Left ventricle myocardium superior (tissue), 1 donor: ENCODE results near the gene ADPRH. TPM values are rescaled to one million over a fixed set of nuclear protein-coding genes. Genes with fewer than 3 reads are reported as not detected.
"Not testable (repeated sequence)": the region's sequence is repeated elsewhere in the genome, so short reads cannot be mapped to it uniquely, and the experiment has no call there.

ENCODE experiments used
- ATAC-seq: fragments of 200-7000 bp; cut with Tn5 transposase; one replicate; pipeline ENCODE4 v1.9.1; 2020; ENCODE audit warnings: mild to moderate bottlenecking, moderate library complexity
- DNase-seq: peaks from one replicate; pipeline ENCODE4 v3.0.0-alpha.2; 2020
- intact Hi-C: fragments of 100-400 bp; cut with micrococcal nuclease; formaldehyde crosslinking; loops from one replicate; pipeline ENCODE4 v1.11.0; 2022
- total RNA-seq: library from RNA; stranded (reverse); fragmentation: NEBNext Ultra II Directional; extraction: Animal tissue kit (Norgen Biotek cat#: 25700); gene quantifications from one replicate; pipeline ENCODE4 v1.2.1, GENCODE V29; 2021
- donor health status: DM: no; HTN: yes; CAD: no; lungs with severe emphysema.

The ADPRH gene
- total RNA-seq, 1 donor from 2014 or later: 10.3 TPM

GRCh38 chr3:119557877-119558269 lies 21.4 kb upstream of the ADPRH start:
- no peak for DNase-seq
- intact Hi-C loops: no loop called here
- no peak for ATAC-seq

- intact Hi-C loops: no loop called here
- no peak for DNase-seq
- no peak for ATAC-seq
These were observed 20.5 kb upstream of the ADPRH start for GRCh38 chr3:119558626-119559317.

DNA sequence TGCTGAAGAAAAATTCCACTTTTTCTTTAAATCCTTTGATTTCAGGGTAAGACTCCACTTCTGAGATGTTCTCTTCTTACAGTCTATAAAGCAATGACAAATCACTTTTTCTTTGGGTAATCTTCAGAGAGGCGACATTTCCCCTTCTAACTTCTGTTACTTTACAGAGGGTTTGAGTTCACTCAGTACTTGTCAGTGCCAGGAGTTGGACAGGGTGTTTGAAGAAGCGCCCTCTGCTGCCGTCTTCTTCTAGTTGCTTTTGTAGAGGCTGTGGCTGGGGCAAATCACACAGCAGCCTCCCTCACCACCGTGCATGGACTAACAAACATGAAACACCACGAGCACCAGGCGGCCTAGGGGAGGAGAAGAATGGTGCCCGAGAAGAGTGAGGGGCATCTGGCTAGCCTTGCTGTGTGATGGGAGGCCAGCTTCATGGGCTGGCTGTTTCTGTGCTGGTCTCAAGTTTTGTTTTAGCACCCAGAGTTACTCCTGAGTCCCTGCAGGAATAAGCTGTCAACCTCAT lies 19.8 kb upstream of the ADPRH start, which contains the start of gene CD80:
CD80 (minus strand) TSS at position 174 of the 523 bp plus-strand sequence. CDS start 1,886 bp downstream, outside the sequence.
- DNase-seq (peak; percentile 59), ATAC-seq (peak; percentile 81)
- intact Hi-C loops: no loop called here

- intact Hi-C loops: no loop called here
- DNase-seq (no peak), ATAC-seq (no peak)
These were observed 19.1 kb upstream of the ADPRH start for GRCh38 chr3:119560160-119560559.

DNA sequence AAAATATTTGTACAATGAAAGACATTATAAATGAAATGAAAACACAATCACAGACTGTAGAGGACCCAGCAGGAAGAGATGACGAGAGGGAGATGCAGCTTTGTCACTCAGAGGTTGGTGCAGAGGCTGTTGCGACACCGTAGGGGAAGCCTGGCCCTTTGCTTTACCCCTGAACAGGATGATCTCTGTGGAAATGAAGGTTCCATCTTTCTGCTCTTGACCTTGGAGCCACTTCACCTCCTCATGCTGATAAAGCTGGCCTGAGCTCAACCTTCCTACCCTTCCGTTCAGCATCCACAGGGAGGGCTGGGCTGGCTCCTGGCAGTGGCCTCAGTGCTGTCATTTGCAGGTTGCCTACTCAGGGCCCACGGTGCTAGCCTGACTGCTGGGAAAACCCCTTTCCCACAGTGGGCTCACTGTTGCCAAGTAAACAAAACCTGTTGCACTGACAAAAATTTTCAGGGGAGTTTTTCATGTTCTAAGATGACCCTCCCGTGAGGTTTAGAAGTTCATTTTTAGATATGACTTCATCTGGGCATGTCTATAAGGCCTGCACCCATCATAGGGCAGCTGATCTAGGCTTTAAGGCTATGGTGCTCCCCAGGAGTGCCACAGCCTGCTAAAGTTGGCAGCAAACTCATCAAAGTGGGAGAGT lies 16.9 kb upstream of the ADPRH start:
- ATAC-seq: peak; percentile 77
- intact Hi-C loops: no loop called here
- no peak for DNase-seq

GRCh38 chr3:119563334-119563733 lies 16.0 kb upstream of the ADPRH start:
- ATAC-seq, intact Hi-C loops, DNase-seq: not testable (repeated sequence)

DNA sequence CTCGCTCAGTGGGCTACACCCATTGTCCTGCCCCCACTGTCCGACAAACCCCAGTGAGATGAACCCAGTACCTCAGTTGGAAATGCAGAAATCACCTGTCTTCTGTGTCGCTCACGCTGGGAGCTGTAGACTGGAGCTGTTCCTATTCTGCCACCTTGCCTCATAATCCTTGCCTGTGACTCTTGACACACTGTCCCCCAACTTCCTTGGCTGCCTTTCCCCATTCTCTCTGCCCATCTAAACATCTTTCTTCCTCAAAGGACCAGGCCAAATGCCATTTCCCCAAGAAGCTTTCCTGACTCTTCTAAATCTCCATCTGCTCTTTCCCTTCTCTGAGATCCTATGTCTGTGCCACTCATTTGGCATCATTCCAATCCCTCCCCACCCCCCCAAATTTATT lies 10.1 kb upstream of the ADPRH start:
- intact Hi-C loops: no loop called here
- no peak for ATAC-seq

DNA sequence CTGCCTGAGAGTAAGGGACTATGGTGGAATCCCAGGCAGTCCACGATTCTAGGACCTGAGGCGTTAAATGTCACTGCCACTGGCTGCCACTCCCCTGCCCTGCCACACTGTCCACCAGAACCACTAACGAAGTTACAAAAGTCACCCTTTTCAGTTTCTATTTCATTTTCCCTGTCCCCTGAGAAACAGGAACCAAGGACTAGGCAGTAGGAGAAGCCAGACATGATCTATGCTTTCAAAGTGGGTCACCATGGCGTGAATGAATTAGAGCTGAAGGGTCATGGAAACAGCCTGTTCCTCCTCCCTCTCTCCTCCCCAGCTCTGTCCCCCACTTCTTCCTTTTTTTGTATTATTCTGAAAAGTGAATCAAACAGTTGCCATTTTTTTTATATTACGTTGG lies 9.1 kb upstream of the ADPRH start:
- intact Hi-C loops: no loop called here
- DNase-seq (no peak), ATAC-seq (peak; percentile 54)

More for the DNA sequence above, 10.1 kb upstream of the ADPRH start:
- no peak for DNase-seq

DNA sequence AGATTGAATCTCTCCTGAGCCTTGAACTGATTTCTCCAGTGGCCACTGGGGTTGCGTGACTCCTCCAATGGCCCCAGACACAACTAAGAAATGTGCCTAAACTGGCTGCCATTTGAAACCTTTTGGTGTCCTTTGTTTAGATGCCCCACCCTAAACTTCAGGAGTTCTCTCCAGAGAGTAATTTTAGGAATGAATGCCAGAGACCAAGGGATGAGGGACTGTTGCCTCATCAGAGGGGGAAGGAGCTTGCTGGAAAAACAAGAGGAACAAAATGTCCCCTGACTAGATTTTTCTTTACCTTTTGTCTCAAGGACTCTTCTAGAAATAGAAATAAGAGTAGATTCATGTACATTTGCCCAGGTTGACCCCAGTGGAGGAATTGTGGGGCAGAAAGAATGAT lies 8.1 kb upstream of the ADPRH start:
- intact Hi-C loops: no loop called here
- ATAC-seq (no peak), DNase-seq (no peak)

- ATAC-seq: peak; percentile 48
- no peak for DNase-seq
- intact Hi-C loops: no loop called here
These were observed 7.6 kb upstream of the ADPRH start for GRCh38 chr3:119571688-119572087.

DNA sequence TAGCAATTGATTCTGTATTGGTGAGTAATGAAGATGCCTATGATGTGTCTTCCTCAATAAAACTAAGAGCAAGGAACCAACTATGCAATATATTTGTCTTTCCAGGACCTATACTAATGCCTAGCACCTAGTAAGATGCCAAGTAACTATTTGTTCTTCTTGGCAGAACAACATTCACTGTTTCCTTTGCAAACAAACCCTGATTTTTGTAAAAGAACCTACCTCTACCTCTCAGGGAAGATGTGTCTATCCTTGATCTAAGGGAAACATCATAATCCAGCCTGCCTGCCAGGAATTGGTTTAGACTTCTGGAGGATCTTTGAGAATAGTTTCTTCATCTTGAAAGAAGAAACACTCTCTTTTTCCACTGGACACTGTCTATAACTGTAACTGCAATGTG lies 3.8 kb upstream of the ADPRH start:
- no peak for ATAC-seq
- no peak for DNase-seq
- intact Hi-C loops: no loop called here

GRCh38 chr3:119580067-119580760 lies 922 bp downstream of the ADPRH start:
- ATAC-seq (peak; percentile 71), DNase-seq (peak; percentile 56)
- intact Hi-C loops: no loop called here

GRCh38 chr3:119582178-119582577 lies 2.9 kb downstream of the ADPRH start:
- DNase-seq (no peak), ATAC-seq (no peak)
- intact Hi-C loops: no loop called here

DNA sequence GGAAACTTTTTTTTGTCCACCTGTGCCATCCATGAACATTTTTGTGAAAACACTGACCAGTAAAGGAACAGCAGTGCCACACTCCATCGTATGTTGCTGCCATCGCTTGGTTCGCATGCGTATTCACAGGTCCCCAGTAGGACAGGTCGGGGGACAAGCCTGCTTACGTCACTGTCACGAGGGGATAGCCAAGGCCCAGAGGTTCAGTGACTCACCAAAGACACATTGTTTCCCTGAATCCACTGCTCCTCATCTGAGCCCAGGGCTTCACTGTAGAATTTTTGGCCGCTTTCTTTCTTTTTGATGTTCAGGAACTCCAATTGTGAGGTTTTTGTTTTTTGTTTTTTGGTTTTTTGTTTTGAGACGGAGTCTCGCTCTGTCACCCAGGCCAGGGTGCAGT lies 5.9 kb downstream of the ADPRH start:
- DNase-seq (no peak), ATAC-seq (no peak)
- intact Hi-C loops: no loop called here

DNA sequence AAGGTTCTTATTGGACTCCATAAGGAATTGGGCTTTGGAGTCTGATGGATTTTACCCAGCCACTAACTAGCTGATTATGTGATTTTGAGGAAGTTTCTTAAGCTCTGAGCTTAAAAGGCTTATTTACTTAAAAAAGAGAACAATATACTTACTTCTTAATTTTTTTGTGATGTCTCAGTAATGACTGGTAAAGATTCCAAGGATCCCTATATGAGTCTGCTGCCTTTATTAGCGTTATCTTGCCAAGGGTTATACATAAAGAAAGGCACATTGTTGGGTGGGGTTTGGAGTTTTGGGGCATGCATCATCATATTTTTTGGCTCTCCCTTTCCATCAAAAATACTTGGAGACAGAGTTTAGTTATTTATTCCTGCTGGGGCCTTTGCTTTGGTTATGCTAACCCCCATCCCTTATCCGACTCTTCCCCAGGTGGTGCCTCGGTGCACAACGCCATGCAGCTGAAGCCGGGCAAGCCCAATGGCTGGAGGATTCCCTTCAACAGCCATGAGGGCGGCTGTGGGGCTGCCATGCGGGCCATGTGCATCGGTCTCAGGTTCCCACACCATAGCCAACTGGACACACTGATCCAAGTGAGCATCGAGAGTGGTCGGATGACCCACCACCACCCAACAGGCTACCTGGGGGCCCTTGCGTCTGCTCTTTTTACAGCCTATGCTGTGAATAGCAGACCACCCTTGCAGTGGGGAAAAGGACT lies 6.7 kb downstream of the ADPRH start:
- intact Hi-C loops: no loop called here
- ATAC-seq: no peak
- DNase-seq: no peak

DNA sequence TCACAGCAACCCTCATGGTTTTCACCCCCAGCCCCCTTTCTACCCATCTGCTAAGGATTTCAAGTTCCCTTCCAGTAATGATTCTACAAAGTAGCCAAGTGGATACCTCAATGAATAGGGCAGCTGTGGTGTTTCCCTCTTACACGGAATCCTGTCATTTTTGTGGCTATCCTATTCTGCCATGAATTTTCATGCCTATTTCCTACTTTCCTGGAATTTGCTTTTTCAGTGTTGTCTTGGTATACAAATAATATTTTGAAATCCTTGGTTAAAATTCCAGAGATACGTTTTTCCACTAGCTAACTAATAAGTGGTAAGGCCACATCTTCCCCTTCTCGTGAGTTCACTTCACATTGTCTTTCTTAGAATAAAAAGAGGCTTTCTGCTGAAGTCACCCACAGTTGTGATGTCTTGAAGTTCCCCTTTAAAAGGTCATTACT lies 7.5 kb downstream of the ADPRH start:
- no peak for DNase-seq
- ATAC-seq: no peak
- intact Hi-C loops: no loop called here

DNA sequence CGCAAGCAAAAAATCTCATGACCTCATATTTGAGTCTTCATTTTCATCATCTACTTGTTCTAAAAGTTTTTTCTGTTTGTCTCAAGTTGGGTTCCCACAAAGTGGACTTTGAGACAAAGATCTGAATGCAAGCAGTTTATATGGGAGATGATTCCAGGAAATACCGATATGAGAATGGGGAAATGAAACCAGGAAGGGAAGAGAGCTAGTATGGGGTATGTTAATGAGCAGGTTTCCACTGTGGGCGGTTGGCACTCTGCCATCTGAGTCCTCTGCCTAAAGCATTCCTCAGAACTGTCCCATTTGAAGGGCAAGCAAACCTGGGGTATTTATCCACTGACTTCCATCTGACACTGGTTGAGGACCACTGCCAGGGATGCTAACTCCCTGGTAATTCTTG lies 8.8 kb downstream of the ADPRH start:
- peak; percentile 63 for DNase-seq
- intact Hi-C loops: no loop called here
- peak; percentile 67 for ATAC-seq

GRCh38 chr3:119589102-119589773 lies 9.9 kb downstream of the ADPRH start:
- intact Hi-C loops: no loop called here
- DNase-seq (no peak), ATAC-seq (peak; percentile 34)

GRCh38 chr3:119590706-119591105 lies 11.4 kb downstream of the ADPRH start:
- ATAC-seq: no peak
- intact Hi-C loops: no loop called here
- no peak for DNase-seq
